GM12891 (cell line): Measurements from ENCODE around the gene PAFAH1B2.
A peak's percentile ranks its signal among the peaks of the same experiment; 100 is the strongest.
"Not testable (repeated sequence)": the region's sequence is repeated elsewhere in the genome, so short reads cannot be mapped to it uniquely, and the experiment has no call there.

Experiments
- DNase-seq: peaks from one replicate; pipeline ENCODE4 v3.0.0; 2011; ENCODE audit warnings: low spot score; ENCODE audit not compliant: insufficient read length
- FAIRE-seq: peaks from 2 replicates; lab custom pipeline; 2011; peaks lifted over from hg19 to GRCh38; lab: Jason Lieb, UNC
- PAX5 ChIP-seq: IDR thresholded peaks from 2 replicates; pipeline ENCODE4 v1.6.1; 2011; ENCODE audit warnings: low read length, moderate library complexity, mild to moderate bottlenecking; ENCODE audit not compliant: insufficient read depth, severe bottlenecking
- POLR2A ChIP-seq: IDR thresholded peaks from 2 replicates; pipeline ENCODE4 v1.6.1; 2011; ENCODE audit warnings: low read depth, low read length, control low read depth
- POLR2AphosphoS5 ChIP-seq: IDR thresholded peaks from 2 replicates; pipeline ENCODE4 v1.6.1; 2011; ENCODE audit warnings: low read depth, low read length, control low read depth
- POU2F2 ChIP-seq: IDR thresholded peaks from 2 replicates; pipeline ENCODE4 v1.6.1; 2011; ENCODE audit warnings: low read depth, mild to moderate bottlenecking, control low read depth, low read length, moderate library complexity
- SPI1 ChIP-seq: IDR thresholded peaks from 2 replicates; pipeline ENCODE4 v1.6.1; 2011; ENCODE audit warnings: low read depth, low read length, control low read depth
- TAF1 ChIP-seq: IDR thresholded peaks from 2 replicates; pipeline ENCODE4 v1.6.1; 2011; ENCODE audit warnings: low read depth, low read length, control low read depth

The PAFAH1B2 gene

GRCh38 chr11:117100556-117100955 lies 43.5 kb upstream of the PAFAH1B2 start:
- DNase-seq (no peak), FAIRE-seq (no peak)
- TF ChIP-seq SPI1 (no peak), POLR2A (no peak), PAX5 (no peak), TAF1 (no peak), POU2F2 (no peak), POLR2AphosphoS5 (no peak)

- no peak for DNase-seq
- TF ChIP-seq TAF1 = no peak
- no peak for TF ChIP-seq SPI1
- no peak for TF ChIP-seq POU2F2
- no peak for TF ChIP-seq POLR2A
- no peak for TF ChIP-seq PAX5
- no peak for TF ChIP-seq POLR2AphosphoS5
- FAIRE-seq = no peak
Observed at GRCh38 chr11:117107701-117108590, 36.1 kb upstream of the PAFAH1B2 start.

DNA sequence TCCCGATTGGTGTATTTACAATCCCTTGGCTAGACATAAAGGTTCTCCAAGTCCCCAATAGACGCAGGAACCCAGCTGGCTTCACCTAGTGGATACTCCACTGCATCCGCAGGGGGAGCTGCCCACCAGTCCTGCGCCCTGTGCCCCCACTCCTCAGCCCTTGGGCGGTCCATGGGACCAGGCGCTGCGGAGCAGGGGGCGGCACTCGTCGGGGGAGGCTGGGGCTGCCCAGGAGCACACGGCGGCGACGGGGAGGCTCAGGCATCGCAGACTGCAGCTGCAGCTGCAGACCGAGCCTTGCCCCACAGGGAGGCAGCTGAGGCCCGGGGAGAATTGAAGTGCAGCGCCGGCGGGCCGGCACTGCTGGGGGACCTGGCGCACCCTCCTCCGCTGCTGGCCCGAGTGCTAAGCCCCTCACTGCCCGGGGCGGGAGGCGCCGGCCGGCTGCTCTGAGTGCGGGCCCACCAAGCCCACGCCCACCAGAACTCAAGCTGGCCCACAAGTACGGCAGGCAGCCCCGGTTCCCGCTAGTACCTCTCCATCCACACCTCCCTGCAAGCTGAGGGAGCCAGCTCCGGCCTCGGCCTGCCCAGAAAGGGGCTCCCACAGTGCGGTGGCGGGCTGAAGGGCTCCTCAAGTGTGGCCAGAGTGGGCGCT lies 33.7 kb upstream of the PAFAH1B2 start:
- no peak for DNase-seq
- no peak for FAIRE-seq
- TF ChIP-seq POLR2AphosphoS5 (no peak), TAF1 (no peak), POLR2A (no peak)

DNA sequence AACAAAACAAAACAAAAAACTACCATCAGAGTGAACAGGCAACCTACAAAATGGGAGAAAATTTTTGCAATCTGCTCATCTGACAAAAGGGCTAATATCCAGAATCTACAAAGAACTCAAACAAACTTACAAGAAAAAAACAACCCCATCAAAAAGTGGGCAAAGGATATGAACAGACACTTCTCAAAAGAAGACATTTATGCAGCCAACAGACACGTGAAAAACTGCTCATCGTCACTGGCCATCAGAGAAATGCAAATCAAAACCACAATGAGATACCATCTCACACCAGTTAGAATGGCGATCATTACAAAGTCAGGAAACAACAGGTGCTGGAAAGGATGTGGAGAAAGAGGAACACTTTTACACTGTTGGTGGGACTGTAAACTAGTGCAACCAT lies 31.6 kb upstream of the PAFAH1B2 start:
- not testable (repeated sequence) for DNase-seq, FAIRE-seq

GRCh38 chr11:117112939-117113338 lies 31.1 kb upstream of the PAFAH1B2 start:
- not testable (repeated sequence) for DNase-seq, FAIRE-seq

DNA sequence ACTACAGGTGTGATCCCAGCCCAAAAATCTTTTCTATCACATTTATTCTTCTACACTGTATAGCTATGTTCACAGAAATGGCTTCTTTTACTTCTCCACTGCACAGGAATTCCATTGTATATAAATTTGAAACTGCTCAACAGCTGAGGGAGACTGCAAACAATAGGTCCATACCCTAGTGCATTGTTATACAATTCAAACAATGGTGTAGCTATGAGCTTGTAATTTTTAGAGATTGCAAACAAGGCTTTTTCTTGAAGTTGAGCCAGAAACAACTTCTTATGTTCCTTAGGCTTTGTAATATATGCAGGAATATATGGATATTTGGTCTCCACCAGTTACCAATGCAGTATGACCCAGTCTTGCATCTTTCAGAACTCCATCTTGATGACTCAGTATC lies 26.4 kb upstream of the PAFAH1B2 start:
- FAIRE-seq = no peak
- no peak for TF ChIP-seq POLR2A
- TF ChIP-seq SPI1 = no peak
- no peak for TF ChIP-seq PAX5

GRCh38 chr11:117121176-117121575 lies 22.9 kb upstream of the PAFAH1B2 start:
- no peak for TF ChIP-seq POLR2A
- TF ChIP-seq POLR2AphosphoS5 = no peak
- no peak for TF ChIP-seq SPI1
- no peak for TF ChIP-seq POU2F2
- TF ChIP-seq PAX5 = no peak
- no peak for TF ChIP-seq TAF1
- no peak for FAIRE-seq
- DNase-seq = no peak

More for the DNA sequence above, 26.4 kb upstream of the PAFAH1B2 start:
- DNase-seq = no peak

GRCh38 chr11:117122556-117122955 lies 21.5 kb upstream of the PAFAH1B2 start:
- no peak for FAIRE-seq

DNA sequence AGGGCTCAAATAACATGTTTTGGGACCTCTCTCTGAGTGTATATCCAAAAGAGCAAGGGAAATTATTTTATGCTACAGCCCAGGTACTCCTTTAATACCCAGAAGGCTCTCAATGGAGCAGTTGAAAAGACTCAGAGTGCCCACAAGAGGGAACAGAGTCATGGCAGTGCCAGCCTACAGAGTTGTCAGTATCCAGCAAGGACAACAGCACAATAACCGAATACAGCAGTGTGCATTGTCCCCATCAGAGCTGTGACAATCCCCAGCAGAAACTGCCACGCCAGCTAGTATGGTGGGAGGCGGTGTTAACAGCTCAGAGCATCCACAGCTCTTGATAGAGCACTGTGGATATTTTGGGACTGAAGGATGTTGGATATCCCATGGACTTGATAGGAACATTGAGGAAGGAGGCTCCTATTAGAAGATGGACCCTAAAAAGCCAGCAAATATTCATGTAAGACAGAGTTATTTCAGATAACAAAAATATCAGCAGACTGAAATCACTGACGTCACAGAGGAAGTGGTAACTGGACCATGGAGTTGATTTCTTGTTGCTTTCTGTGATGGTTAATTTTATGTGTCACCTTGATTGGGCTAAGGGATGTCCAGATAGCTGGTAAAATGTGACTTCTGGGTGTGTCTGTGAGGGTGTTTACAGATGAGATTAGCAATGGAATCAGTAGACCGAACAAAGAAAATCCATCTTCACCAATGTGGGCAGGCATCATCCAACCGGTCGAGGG lies 17.7 kb upstream of the PAFAH1B2 start:
- FAIRE-seq = peak; percentile 74
- no peak for DNase-seq
- TF ChIP-seq SPI1 (peak; percentile 38; the same call in 1 of the 2 replicates), PAX5 (no peak)

More at GRCh38 chr11:117122556-117122955, 21.5 kb upstream of the PAFAH1B2 start:
- TF ChIP-seq TAF1 (no peak), SPI1 (no peak), PAX5 (no peak), POLR2AphosphoS5 (no peak), POLR2A (no peak), POU2F2 (no peak)
- DNase-seq = no peak

DNA sequence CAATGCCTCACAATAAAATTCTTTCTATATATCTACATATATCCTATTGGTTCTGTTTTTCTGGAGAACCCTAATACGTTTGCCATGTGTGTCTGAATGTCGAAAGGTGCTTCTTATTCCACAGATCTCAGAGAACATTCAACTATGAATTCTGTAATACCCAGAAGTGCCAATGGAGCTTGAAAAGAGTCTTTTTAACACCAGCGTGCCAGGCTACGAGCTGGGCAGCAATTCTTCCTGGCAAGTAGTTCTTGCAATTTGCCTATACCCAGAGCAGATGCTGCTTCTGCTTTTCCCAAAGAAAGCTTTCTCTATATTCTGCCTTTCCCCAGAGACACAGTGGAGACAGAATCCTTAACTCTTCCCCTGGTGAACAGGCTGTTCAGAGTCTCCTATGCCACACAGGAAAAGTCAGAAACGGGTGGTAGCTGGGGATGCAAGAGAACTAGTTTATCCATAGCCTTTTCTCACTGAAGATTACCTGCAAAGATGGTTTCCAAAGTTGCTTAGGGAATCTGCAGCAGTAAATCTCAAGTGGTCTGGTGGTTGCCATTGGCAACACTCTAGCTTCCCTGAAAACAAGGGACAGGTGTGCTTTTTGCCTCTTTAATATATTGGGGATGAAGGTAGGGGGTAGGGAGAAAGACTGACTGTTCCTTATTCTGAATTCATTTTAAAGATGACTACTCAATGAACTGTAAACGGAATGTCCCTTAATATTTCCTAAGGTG lies 16.8 kb upstream of the PAFAH1B2 start:
- FAIRE-seq (no peak), DNase-seq (no peak)
- no peak for TF ChIP-seq POLR2A
- no peak for TF ChIP-seq POLR2AphosphoS5
- TF ChIP-seq POU2F2 = no peak
- TF ChIP-seq SPI1 = no peak
- no peak for TF ChIP-seq PAX5
- TF ChIP-seq TAF1 = no peak

GRCh38 chr11:117128289-117128688 lies 15.8 kb upstream of the PAFAH1B2 start:
- no peak for TF ChIP-seq POLR2AphosphoS5
- no peak for TF ChIP-seq POU2F2
- no peak for TF ChIP-seq TAF1
- no peak for TF ChIP-seq SPI1
- TF ChIP-seq PAX5 = no peak
- TF ChIP-seq POLR2A = no peak
- FAIRE-seq (no peak), DNase-seq (no peak)

GRCh38 chr11:117130396-117130795 lies 13.7 kb upstream of the PAFAH1B2 start:
- not testable (repeated sequence) for DNase-seq, FAIRE-seq
